ENCODE data around the gene ITGA5.

The ITGA5 gene

GRCh38 chr12:54419088-54419887 lies at the start of gene ITGA5:
TSS of gene ITGA5 (minus strand) at chr12:54419266. CDS start at chr12:54419198, 68 bp downstream.
- DNase-seq (ENCODE audit: low read depth in 4 of 4, low spot score in 1 of 4): peak in 1 of 4 experiments; percentile 34

GRCh38 chr12:54465857-54466523 lies 46.9 kb upstream of the ITGA5 start:
- DNase-seq (ENCODE audit: low read depth in 4 of 4, low spot score in 1 of 4): no peak

DNA sequence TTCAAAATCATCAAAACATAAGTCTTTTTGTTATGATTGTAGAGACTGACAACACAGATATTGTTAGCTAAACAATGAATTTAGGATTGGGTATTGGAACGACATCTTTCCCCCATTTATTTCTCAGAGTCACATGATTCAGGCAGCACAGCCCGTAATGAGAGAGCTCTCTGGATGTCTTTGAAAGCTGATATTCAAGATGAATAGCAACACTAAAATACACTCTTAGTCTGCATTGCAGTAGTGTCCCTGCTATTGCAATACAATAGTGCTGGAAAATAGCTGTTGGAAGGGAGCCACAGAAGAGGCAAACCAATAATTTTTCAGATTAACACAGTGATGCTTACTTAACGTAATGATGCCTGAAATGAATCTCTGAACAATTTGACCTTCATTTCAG lies 44.4 kb upstream of the ITGA5 start:
- no peak for DNase-seq (ENCODE audit: low read depth in 4 of 4, low spot score in 1 of 4)

DNA sequence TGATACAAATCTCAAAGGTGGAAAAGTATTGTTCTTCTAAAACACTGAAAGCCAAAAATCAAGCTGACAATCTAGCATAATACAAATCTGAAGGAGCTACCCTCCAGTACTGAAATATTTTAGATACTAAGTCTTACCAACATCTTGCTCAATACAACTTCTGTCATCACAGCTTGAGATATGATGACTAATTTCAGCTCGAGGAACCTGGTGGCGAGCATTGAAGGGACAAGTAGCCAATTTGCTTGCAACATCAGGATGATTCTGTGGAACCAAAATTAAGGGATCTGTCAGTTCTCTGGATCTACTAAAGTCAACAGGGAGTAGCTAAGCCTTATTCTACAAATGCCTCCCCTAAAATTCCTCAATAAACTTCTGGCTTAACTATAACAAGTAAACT lies 44.0 kb upstream of the ITGA5 start:
- no peak for DNase-seq (ENCODE audit: low read depth in 4 of 4, low spot score in 1 of 4)

DNA sequence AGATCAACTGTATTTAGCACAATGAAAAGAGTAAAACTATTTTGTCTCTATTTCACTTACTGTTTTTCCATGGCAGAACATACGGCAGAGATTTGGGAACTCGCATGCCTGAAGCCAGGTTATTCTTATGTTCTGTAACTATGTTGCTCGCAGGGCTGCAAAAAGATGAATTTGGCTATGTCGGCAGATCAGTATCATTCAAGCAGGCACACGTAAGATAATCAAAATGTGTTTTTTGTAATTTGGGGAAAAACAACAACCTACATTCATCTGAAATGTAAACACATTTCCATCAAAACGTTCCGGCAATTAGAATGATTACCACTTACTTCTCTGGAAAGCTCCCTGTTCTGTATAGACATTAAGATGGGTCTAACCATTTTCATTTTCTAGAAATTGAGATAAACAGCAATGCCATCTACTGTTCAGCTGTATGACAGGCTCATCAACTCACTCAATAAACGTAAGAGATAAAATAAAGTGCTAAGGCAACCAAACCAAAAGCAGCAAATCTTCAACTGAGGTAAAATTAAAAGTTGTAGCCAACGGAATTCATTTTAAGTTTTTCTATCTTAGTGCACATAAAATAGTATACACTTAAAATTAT lies 41.4 kb upstream of the ITGA5 start:
- DNase-seq (ENCODE audit: low read depth in 4 of 4, low spot score in 1 of 4): no peak

DNA sequence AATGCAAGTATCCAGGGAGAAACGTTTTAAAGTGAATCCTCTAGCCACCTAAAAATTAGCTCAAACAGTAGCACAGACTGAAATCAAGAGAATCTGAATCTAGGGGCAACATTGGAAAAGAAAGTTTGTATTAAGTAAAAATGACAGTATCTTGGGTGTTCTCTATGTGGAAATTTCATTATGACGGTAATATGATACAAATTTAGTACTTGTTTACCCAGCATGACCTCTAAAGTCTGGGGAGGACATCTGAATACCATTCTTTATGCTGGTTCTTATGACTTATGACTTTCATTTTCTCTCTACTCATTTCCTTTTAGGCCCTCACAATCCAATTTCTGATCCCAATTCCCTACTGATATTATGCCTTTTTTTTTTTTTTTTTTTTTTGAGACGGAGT lies 40.3 kb upstream of the ITGA5 start:
- no peak for DNase-seq (ENCODE audit: low read depth in 4 of 4, low spot score in 1 of 4)

DNA sequence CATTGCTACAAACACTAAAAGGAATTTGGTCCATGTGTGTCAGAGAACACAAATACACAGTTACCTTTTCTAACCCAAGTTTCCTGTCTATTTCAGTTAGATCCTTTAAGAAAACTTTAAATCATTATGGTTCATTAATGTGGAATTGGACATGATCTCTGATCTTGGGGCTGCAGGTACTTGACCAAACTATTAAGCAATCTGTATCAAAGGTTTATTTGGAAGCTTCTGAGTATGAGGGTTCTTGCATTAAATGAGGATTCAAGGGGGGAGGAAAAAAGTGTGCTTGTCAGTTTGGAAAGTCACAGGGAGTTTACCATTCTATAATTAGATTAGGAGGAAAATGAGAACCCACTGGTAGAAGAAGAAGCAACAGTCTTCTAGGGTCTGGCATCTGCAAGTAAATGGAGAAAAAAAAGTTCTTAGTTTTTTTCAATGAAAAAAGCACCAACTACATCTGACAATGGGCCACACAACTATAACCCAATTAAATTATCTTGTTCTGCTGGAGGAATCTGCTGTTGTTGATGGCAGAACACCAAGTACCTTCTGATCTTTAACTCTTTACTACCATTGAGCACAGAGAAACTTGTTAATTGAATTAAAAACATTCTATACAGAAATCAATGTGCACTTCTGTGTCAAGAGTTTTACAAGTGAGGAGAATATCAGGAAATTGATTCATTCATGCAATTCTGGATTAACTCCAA lies 36.8 kb upstream of the ITGA5 start:
- DNase-seq (ENCODE audit: low read depth in 4 of 4, low spot score in 1 of 4): no peak

- no peak for DNase-seq (ENCODE audit: low read depth in 4 of 4, low spot score in 1 of 4)
These were observed 33.6 kb upstream of the ITGA5 start for GRCh38 chr12:54452628-54453027.

DNA sequence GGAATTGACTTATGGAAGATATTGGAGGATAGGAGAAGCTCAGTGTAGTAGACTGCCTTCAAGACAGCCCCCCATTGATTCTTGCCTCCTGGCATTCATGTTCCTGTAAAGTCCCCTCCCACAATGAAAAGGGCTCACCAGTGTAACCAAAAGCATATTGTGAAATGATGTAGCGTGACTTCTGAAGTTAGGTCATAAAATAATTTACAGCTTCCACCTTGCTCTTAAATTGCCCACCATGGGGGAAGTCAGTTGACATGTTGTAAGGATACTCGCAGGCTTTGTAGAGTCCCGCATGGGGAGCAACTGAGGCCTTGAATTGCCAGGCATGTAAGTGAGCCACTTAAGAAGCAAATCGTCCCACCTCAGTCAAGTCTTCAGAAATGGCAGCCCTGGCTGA lies 29.3 kb upstream of the ITGA5 start:
- DNase-seq (ENCODE audit: low read depth in 4 of 4, low spot score in 1 of 4): no peak

DNA sequence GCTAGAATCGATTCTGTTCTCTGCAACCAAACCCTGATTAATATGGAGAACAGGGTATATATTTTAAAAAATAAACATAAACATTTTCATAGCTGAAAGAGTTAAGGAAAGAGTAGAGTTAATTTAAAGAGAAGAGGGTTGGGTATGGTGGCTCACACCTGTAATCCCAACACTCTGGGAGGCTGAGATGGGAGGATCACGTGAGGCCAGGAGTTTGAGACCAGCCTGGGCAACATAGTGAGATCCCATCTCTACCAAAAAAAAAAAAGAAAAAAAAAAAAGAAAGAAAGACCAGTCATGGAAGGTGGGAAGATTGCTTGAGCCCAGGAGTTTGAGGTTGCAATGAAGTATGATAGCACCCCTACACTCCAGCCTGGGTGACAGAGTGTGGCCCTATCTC lies 28.9 kb upstream of the ITGA5 start:
- no peak for DNase-seq (ENCODE audit: low read depth in 4 of 4, low spot score in 1 of 4)

- DNase-seq (ENCODE audit: low read depth in 4 of 4, low spot score in 1 of 4): no peak
These were observed 25.1 kb upstream of the ITGA5 start for GRCh38 chr12:54444206-54444605.

DNA sequence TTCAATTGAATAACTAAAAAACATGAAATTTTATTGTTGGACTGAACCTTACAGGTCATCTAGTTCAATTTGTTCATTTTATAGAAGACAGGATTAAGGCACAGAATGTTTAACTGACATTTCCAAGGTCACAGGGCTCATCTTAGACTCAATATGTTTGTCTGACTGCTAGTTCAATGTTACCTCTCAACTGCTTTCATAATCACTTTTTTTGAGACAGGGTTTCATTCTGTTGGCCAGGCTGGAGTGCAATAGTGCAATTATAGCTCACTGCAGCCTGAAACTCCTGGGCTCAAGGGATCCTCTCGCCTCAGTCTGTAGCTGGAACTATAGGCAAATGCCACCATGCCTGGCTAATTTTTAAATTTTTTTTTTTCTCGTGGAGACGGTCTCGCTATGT lies 24.4 kb upstream of the ITGA5 start:
- no peak for DNase-seq (ENCODE audit: low read depth in 4 of 4, low spot score in 1 of 4)

GRCh38 chr12:54442961-54443360 lies 23.9 kb upstream of the ITGA5 start:
- no peak for DNase-seq (ENCODE audit: low read depth in 4 of 4, low spot score in 1 of 4)

DNA sequence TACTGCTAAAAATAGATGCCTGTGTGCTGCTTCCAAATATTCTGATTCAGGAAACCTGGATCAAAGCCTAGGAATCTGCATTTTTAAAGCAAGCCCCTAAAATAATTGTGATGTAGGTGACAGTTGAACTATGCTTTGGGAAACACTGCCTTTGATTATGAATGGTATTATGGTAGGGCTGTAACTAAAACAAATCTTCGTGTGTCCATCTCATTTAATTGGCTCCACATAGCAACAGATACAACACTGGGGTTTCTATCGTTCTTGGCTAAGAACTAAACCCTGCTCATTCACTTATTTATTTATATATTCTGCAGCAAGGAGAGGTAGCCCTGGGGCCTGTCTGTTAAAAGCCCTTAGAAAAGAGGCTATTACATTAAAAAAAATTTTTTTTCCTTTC lies 23.0 kb upstream of the ITGA5 start:
- no peak for DNase-seq (ENCODE audit: low read depth in 4 of 4, low spot score in 1 of 4)

DNA sequence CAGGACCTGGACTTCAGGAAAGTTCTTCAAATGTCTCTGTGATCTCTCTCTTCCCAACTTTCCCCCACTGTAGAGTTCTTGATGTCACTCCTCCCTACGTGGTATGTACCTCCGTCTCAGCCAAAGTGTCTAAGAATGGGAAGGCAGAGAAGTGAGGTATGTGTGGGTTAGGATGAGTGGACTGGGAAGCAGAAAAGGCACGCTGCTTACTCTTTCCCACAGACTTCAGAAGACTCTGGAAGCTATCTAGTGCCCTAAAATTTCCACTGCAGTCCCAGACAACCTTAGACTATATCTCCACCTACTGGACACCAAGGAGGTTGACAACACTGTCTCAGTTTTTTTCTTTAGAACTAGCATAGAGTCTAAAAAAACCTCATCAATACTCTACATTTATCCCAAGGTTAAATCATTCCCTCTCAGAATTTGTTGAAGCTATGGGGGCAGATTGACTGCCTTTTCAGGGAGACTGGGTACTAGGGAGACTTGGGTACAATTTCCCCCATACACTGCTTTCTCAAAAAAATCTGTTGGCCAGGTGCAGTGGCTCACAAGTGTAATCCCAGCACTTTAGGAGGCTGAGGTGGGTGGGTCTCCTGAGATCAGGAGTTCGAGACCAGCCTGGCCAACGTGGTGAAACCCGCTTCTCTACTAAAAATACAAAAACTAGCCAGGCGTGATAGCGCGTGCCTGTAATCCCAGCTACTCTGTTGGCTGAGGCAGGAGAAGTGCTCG lies 20.6 kb upstream of the ITGA5 start:
- no peak for DNase-seq (ENCODE audit: low read depth in 4 of 4, low spot score in 1 of 4)

- DNase-seq (ENCODE audit: low read depth in 4 of 4, low spot score in 1 of 4): no peak
These were observed 20.0 kb upstream of the ITGA5 start for GRCh38 chr12:54439096-54439495.

- DNase-seq (ENCODE audit: low read depth in 4 of 4, low spot score in 1 of 4): no peak
These were observed 19.5 kb upstream of the ITGA5 start for GRCh38 chr12:54438517-54438916.

DNA sequence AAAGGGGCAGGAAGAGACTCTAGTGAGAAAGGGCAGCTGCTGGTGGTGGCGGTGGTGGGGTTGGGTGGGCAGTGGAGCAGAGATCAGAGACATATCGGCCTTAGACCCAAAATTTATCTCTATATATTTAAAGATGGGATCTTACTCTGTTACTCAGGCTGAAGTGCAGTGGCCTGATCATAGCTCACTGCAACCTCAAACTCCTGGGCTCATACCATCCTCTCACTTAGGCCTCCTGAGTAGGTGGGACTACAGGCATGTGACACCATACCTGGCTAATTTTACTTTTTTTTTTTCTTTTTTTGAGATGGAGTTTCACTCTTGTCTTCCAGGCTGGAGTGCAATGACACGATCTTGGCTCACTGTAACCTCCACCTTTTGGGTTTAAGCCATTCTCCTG lies 18.6 kb upstream of the ITGA5 start:
- DNase-seq (ENCODE audit: low read depth in 4 of 4, low spot score in 1 of 4): no peak

- DNase-seq (ENCODE audit: low read depth in 4 of 4, low spot score in 1 of 4): no peak
These were observed 18.2 kb upstream of the ITGA5 start for GRCh38 chr12:54437243-54437642.

DNA sequence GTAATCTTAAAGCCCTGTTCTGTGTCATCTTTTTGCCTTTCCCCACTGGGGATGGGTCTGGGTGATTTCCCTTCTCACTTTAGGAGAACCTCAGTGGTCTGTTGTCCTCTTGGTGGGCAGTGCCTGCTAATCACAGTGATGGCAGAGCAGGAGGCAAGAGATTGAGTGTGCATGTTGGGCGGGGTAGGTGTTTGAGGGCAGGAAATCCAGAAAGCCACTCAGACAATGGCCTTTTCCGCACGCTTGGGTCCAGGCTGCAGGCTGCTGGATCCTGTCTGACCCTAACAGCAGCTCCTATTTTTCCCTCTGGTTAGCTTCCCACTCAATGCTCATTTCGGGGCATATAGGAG lies 13.7 kb upstream of the ITGA5 start:
- no peak for DNase-seq (ENCODE audit: low read depth in 4 of 4, low spot score in 1 of 4)

All from stimulated activated CD4-positive, alpha-beta T cell treated with anti-CD3 and anti-CD28 coated beads, Interleukin-1b, Interleukin-23, amount 100 ng/mL, for 24 hours (primary cell).